ENCODE data around the gene HYDIN.
A peak's percentile ranks its signal among the peaks of the same experiment; 100 is the strongest.
"Not testable (repeated sequence)": the region's sequence is repeated elsewhere in the genome, so short reads cannot be mapped to it uniquely, and the experiment has no call there.

The HYDIN gene

DNA sequence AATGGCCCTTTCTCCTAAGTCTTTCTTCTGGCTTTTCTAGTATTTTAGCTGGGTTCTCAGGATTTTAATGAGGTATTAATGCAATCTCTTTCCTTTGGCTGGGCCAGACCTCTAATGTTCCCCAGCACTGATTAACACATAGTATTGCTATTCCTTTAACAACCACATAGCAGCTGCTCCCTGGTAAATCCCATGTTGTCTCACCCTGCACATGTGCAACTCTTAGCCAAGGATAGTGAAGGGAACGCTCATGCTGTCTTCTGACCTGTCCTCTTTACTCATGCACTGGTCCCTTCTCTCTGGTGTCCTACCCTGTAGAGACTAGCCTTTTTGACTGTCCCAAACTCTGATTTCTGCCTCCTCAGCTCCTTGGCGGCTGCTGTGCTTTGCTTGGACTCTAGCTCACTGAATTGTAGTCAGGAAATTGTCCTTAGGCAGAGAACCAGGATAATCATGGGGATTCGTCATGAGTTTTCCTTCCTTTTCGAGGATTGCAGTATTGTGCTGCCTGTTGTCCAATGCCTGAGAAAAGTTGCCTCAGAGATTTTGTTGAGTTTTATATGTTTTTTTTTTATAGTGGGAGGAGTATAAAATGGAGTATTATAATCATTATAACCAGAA is 406.9 kb downstream of the HYDIN start:
- not testable (repeated sequence) for DNase-seq (ENCODE audit: low spot score)

DNA sequence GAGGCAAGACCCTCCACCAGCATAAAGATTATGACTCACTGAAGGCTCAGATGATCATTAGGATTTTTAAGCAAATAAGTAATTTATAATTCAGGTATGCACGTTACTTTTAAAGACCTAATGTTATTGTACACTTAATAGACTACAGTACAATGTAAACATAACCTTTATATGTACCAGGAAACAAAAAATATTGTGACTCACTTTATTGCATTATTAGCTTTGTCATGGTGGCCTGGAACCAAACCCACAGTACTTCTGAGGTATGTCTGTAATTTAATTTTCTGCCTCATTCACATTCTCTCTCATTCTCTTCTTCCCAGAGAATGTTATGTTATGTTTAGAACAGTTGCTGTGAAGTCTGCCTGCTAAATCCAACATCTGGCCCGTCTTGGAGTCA is 407.8 kb downstream of the HYDIN start:
- not testable (repeated sequence) for DNase-seq (ENCODE audit: low spot score)

DNA sequence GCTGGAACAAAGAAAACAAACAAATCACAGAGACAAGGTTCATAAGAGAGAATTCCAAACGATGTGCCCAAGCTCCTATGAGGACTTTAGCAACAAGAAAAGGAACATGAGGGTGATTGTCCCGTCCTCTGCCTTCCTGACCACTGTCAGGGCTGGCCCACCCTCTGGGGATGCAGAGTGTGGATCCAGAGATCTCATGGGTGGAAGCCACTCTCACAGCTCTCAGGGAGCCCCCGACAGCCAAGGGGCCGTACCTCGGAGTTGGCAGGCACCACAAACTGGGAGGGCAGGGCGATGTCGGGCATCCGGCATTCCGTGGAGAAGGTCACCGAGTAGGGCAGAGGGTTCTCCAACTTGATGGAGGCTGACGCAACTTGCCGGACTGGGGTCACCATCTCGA is 412.4 kb downstream of the HYDIN start:
- not testable (repeated sequence) for DNase-seq (ENCODE audit: low spot score)

DNA sequence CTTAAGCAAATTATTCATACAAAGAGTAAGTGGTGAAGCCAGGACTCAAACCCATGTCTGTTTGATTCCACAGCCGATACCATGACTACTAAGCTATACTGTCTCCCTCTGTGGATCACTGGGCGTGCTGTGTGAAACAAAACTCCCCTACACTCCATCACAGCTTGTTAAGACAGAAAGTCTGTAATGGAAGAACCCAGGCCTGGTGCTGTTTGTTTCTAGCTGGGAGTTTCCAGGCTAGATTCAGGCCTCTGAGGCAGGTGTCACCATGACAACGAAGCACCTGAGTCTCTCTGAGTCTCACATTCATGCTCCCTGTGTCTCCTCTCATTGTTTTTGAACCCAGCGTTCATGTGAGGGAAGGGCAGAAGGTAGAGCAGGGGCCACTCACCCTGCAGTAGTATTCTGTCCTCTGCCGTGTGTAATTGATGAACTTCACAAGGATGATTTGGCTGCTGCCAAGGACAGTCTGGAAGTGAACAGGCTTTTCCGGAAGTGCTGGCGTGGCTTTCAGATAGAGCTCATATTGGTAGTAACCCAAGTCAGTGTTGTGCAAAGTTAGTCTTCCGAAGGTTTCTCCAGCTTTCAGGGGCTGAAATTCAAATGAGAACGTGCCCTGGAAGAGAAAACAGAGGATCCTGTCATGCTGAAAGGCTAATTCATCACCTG is 421.0 kb downstream of the HYDIN start:
- DNase-seq (ENCODE audit: low spot score) = no peak

DNA sequence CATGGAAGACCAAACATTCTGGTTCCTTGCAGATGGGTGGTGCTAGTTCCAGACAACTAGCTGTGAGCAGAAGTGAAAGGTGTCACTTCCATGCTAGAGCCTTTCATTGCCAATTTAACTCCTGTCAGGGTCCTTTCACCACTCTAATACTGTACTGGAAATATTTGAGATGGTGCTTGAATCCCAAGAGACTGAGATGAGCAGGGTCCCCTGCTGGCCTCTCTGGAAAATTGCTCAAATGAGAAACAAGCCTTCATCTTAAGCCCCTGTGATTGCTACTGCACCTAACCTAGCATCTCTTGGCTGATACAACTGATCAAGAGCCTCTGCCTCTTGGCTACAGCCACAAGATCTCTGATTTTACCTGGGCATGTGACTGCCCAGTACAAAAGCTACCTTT is 422.2 kb downstream of the HYDIN start:
- DNase-seq (ENCODE audit: low spot score) = no peak

DNA sequence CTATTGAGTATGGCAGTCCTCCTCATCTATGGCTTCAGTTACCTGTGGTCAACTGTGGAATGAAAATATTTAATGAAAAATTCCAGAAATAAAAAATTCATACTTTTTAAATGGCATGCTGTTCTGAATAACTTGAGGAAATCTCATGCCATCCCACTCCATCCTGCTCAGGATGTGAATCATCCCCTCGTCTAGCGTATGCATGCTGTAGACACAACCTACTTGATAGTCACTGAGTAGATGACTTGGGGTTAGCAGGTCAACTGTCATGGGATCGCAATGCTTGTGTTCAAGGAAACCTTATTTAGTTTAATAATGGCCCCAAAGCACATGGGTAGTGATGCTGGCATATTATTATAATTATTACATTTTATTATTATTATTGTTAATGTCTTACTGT is 424.7 kb downstream of the HYDIN start:
- DNase-seq (ENCODE audit: low spot score) = no peak

DNA sequence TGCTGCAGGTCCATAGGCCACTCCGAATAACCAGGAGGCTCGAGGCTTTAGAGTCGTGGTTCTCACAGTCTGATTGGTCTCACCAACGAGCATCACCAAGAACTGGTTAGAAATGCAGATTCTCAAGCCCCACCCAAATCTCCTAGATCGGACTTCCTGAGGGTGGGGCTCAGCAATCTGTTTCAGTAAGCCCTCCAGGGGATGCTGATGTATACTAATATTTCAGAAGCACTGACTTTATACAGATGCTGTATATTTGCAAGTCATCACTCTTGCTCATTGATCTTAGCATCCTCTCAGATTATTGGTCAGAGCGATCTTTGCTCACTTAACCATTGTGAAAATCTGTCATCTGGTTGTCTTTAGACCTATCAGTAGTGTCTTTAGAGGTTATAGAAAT is 425.1 kb downstream of the HYDIN start:
- DNase-seq (ENCODE audit: low spot score) = no peak

DNA sequence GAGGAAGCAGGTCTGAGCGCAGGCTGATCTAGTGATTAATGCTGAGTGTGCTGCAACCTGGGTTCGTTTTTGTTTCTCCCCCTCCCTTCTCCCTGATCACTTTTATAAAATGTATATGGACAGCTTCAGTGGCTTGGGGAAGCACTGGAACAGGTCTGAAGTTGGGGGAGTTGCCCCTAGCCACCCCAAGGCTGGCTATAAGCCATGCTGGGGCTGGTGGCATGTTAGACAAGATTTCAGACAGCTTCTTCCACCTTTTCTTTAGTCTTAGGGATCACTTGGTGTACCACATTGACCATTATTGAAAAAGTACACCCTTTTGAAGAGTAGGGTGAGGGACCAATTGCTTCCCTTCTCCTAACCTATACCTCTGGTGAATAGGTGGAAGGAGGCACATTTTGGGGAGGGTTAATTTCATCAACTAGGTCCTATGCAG is 425.8 kb downstream of the HYDIN start:
- no peak for DNase-seq (ENCODE audit: low spot score)

DNA sequence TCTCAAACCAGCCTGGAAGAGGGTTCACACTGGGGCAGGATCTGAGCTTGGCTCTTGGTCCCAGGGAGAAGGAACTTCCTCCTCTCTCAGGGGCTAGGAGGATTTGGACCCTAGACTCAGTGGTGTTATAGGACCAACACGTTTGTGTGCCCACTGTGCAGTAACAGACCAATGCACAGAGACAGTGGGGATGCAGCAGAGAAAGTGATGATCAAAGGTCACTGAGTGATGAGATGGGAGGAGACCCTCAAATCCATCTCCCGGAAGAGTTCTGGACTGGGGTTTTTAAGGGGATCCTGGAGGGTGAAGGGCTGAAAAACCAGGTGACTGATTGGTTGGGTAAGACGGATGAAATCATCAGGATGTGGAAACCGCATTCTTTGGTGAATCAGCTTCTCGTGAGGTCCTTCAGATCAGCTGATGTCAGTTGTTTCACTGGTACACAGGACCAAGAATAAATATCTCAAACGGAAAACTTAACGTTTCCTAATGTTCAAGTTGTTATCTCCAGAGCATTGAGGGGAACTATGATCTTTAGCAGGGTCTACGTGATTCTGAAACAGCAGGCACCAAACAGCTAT is 426.3 kb downstream of the HYDIN start:
- no peak for DNase-seq (ENCODE audit: low spot score)

DNA sequence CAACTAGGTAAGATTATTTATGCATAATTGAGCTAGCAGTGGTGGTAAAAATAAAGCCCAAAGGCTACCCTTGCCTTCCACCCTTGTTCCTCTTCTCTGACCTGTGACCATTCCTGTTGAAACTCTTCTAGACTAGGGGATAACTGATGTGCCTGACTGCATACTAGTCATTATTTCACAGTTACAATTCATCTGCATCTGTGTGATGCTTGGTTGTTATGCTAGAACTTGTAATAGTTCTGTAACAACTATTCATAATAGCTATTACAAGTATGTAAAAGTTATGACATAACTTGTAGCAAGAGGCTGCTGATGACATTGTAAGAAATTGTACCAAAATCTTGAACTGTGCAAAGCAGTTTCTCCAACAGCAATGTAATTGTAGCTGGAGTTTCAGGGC is 427.2 kb downstream of the HYDIN start:
- no peak for DNase-seq (ENCODE audit: low spot score)

DNA sequence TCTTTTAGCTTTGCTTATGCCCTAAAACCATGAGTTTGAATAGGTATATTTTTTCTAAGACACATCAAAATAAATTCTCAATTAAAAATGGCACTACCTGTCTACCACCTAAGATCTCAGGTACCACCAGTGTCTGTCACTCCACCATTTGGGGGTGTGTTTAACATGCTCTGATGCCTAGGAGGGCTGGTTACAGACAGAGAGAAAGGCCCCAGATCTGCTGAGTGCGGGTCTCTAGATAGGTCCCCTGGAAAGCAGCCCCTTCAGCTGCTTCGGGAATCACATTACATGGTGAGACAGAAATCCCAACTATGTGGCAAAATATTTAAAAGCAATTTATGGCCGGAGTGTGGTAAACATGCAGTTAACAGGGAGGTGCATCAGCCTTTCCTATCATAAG is 428.9 kb downstream of the HYDIN start:
- no peak for DNase-seq (ENCODE audit: low spot score)

DNA sequence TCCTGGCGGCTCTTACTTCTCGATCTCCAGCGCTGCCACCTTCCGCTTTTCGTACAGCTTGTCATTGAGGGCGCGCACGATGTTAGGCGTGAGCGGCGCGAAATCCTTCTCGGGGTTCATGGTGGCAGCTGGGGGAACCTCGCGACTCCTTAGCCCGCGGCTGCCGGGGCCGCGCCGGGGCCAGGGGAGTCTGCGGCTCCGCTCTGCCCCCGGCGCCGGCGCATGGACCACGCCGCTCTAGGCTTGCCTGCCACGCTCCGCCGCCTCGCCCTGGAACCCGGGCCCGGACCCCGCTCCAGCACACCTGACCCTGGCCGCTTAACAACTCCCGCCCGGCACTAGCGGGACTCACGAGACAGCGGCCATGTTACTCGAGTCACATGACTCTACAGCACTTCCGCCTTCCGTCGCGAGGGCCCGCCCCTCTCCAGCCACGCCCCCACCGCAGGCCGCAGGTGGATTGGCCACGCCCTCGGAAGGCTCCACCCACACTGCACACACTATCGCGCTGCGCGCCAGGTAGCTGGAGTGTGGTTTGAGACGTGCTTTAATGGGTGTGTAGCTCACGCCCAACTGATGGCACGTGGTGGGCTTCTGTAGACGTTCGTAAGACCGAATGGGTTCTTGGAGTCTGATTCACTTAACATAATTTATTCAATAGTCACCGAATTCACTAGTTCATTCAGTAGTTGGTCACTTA is 429.6 kb downstream of the HYDIN start, which contains the start of gene VAC14:
TSS of gene VAC14 (minus strand) at position 378 of the 700 bp plus-strand sequence. CDS start at position 120, 258 bp downstream.
- DNase-seq (ENCODE audit: low spot score) = peak; percentile 97

DNA sequence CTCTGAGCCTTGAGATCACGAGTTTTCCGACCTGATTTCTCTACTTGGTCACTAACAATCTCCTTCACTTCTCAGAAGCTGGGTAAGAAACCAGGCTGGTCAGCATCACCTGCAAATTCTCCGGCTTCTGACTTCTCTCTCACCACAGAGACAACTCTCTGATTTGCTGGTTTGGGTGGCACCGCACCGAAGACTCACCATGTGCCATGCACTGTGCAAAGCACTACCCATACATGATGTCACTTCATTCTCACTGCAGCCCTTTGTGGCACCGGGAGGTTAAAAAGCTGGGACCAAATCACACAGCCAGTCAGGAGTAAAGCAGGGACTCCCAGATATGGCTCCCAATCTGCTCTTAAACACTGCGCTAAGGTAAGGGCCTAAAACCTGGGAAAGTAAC is 430.2 kb downstream of the HYDIN start:
- DNase-seq (ENCODE audit: low spot score) = no peak

DNA sequence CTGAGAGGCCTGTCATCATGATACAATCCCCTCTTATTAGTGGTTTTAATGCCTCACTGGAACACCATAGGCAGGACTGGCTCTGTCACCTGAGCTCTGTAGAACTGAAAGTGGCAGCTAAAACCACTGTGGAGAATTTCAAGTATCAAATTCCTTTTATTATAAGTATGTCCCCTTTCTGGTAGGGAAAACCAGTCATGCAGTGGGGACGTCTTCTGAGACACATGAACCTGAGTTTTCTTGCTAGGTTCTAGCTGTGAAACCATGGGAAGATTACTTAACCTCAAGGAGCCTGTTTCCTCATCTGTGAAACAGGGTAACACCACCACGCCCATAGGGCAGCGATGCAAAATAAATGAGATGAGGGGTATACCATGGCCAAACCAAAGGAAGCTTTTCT is 434.2 kb downstream of the HYDIN start:
- no peak for DNase-seq (ENCODE audit: low spot score)

DNA sequence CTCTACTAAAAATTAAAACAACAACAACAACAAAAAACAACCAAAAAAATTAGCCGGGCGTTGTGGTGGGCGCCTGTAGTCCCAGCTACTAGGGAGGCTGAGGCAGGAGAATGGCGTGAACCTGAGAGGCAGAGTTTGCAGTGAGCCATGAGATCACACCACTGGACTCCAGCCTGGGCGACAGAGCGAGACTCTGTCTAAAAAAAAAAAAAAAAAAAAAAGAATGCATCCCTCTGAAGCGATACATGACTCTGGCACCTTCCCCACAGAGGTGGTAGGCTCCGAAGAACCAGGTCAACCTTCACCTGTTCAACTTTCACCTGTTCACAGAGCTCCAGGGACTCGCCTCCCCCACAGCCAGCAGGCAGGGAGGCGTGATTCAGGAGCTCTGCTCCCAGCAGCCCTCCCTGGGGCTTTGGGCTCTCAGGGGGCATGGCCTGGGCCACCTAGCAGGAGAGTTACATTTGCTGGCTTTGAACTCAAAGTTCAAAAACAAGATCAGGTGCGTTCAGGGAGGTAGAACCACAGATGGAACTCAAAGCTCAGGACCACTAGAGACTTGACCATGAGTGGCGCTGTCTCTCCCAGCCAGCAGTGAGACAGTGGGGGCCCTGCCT is 435.1 kb downstream of the HYDIN start:
- DNase-seq (ENCODE audit: low spot score) = no peak

DNA sequence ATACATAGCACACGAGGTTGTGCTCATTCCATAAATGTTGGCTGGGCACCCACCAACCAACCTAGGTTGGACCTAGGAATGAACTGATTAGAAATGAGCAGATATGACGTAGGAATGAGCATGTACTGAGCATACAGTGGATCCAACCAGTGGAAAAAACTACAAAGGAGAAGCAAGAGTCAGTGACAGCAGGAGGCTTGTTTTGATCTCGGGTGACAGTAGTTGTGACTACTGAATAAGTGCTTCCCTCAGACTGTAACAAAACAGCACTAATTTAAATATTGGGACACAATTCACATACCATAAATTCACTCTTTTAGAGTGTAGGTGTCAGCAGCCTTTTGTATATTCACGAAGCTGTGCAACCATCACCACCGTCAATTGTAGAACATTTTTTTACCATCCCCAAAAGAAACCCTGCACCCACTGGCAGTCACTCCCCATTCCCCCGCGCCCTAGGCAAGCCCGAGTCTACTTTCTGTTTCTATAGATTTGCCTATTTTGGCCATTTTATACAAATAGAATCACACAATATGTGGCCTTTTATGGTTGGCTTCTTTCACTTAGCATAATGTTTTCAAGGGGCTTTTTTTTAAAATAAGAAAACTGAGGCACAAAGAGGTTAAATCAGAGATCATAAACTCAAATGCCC is 436.5 kb downstream of the HYDIN start:
- no peak for DNase-seq (ENCODE audit: low spot score)

DNA sequence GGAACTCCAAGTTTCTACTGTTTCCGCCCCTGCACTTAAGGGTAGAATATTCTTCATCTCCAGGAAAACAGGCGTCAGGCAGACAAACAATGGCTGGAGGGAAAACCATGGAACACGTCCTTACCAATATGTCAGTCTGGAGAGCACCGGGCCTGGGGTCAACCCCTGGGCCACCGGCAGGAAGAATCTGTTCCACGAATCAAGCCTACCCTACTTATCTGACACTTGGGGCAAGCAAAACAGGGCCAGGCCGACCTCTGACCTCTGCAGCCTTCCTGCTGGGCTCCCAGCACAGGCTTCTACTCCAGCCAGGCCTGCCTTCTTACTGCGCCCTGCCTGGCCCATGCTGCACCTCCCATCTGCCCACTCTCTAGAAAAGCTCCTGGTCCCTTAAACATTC is 439.7 kb downstream of the HYDIN start:
- no peak for DNase-seq (ENCODE audit: low spot score)

DNA sequence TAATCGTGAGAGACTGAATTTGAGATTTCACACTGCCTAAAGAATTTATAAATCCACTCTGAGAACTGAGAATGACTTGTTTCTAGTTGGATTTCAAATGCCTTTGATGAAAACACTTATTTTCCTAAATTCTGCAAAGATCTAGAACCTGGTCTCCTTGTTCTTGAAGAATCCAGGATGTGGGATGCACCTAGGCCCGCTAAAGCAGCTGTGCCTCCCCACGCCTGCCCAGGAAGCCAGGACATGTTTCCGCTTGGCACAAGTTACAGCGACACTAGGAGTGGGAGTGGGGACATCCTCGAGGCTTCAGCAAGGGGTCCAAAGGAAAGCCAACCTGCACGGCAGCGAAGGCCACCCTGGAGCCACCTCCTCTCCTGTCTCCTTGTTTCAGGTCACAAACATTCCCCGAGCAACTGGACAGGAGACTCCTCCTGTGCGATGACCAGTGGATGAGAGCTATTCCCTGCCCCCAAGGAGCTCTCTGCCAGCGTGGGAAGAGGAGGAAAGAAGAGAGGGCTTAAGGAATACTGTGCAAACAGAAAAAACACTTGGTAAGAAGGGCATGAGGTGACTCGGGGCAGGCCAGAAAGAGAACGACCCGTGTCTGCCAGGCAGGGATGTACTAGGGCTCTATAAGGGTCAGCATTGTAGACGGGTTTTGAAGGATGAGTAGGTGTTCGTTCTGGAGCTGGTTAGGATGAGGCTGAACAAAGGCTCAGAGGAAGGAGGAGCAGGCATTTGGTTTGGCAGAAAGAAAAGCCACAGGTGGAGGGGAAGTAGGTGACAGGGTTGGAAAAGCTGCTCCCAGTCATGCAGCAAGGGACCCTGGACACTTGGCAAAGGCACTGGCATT is 440.7 kb downstream of the HYDIN start:
- no peak for DNase-seq (ENCODE audit: low spot score)

DNA sequence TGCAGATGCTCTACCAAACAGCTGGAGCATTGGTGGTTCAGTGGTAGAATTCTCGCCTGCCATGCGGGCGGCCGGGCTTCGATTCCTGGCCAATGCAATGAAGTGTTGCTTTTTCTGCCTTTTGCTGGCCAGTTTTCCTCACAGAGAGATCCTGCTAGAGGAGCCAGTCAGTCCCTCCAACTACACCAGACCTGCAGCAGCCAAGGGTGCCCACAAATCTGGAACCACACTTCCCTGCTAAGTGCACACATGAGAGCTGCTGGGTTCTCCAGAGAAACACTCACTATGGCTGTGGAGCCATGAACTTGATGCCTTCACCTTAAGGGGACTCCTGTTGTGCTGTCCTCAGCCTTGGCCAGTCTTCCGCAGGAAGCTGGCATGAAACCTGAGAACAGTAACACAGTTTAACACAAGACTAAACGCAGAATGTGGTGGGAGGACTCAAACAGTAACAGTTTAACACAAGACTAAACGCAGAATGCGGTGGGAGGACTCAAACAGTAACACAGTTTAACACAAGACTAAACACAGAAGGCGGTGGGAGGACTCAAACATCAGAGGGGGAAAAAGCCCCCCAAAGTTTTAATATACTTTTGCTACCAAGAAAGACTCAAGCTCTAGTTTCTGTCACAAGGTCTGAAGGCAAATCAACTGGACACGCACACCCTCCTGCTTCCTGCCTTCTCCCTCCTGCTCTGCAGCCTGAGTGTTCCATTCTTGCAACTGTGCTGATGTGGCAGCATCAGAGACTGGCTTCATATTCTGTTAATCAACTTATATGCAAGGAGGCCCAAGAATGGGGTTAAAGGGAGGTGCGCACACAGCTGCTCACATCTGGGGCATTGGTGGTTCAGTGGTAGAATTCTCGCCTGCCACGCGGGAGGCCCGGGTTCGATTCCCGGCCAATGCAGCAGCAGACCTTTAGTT is 441.6 kb downstream of the HYDIN start:
- DNase-seq (ENCODE audit: low spot score) = no peak
